Thoracic aorta (tissue), 2 donors: ENCODE results near the gene SRF. TPM values are rescaled to one million over a fixed set of nuclear protein-coding genes. Genes with fewer than 3 reads are reported as not detected.

Experiments used
- ATAC-seq: fragments of 150-250 bp; one replicate; pipeline ENCODE4 v1.8.0; 2017; ENCODE audit warnings: low read depth; ENCODE audit not compliant: insufficient number of reproducible peaks, low FRiP score
- DNase-seq: peaks from one replicate; pipeline ENCODE4 v3.0.0-alpha.2; 2020; ENCODE audit warnings: low spot score
- H3K27ac ChIP-seq, 2 donors: fragments of 200-600 bp; sonication (generic); 1 replicate in 1 of 2; 2 replicates in 1 of 2; pipeline ENCODE4 v1.5.1; 2016; ENCODE audit warnings: mild to moderate bottlenecking in 2 of 2, moderate library complexity in 2 of 2
- H3K27me3 ChIP-seq: fragments of 200-600 bp; sonication (generic); replicated peaks from 2 replicates; pipeline ENCODE4 v1.6.0; 2016; ENCODE audit warnings: mild to moderate bottlenecking; ENCODE audit not compliant: insufficient read depth
- H3K36me3 ChIP-seq: fragments of 200-600 bp; sonication (generic); one replicate; pipeline ENCODE4 v1.5.1; 2016
- H3K4me1 ChIP-seq, 2 donors: fragments of 200-600 bp; sonication (generic); 1 replicate in 1 of 2; 2 replicates in 1 of 2; pipeline versions ENCODE4 v1.5.1 to v1.6.0; 2016; ENCODE audit warnings: low read depth in 2 of 2, mild to moderate bottlenecking in 1 of 2; ENCODE audit not compliant: control insufficient read depth in 1 of 2
- H3K4me3 ChIP-seq: fragments of 200-600 bp; sonication (generic); 2 replicates; pipeline ENCODE4 v1.5.1; 2016; ENCODE audit warnings: mild to moderate bottlenecking
- H3K9me3 ChIP-seq: fragments of 200-600 bp; sonication (generic); 2 replicates; pipeline ENCODE4 v1.5.1; 2016
- total RNA-seq, 2 donors: library from RNA; depleted of rRNA; stranded (reverse); fragments of >200 nt; gene quantifications; one replicate each; pipeline versions ENCODE4 v1.1.0 to v1.2.3, GENCODE V29; 2016
- TF ChIP-seq, protein P1 (sequence below): fragments of 200-600 bp; sonication (generic); IDR thresholded peaks from one replicate; pipeline ENCODE4 v1.5.1; 2019; ENCODE audit warnings: antibody characterized with exemption

The SRF gene
- total RNA-seq, 2 donors from 2014 or later = 79.5 to 99.0 TPM

DNA sequence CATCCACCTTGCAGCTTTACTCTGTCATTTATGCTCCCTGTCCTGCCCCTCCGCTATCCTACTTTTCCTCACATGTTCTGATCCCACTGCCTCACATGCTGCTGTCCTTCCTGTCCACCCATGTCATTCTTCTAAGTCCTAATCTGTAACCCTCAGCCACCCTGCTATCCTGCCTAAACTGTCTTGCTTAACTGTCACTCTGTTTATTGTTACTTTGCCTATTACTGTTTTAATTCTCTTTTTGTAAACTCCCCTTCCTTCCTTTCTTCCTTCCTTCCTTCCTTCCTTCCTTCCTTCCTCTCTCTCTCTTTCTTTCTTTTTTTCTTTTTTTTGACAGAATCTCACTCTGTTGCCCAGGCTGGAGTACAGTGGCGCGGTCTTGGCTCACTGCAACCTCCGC lies 12.4 kb downstream of the SRF start:
- Histone ChIP-seq H3K27me3 (no peaks in the 10 kb centered on the region), H3K4me3 (no peak overlapping the region), H3K4me1 (peaks cover 3 to 30% of the 10 kb centered on the region in 2 donors), H3K36me3 (peaks cover 56% of the 10 kb centered on the region), H3K9me3 (no peaks in the 10 kb centered on the region), H3K27ac (no peak overlapping the region)
- TF ChIP-seq, protein P1, sequence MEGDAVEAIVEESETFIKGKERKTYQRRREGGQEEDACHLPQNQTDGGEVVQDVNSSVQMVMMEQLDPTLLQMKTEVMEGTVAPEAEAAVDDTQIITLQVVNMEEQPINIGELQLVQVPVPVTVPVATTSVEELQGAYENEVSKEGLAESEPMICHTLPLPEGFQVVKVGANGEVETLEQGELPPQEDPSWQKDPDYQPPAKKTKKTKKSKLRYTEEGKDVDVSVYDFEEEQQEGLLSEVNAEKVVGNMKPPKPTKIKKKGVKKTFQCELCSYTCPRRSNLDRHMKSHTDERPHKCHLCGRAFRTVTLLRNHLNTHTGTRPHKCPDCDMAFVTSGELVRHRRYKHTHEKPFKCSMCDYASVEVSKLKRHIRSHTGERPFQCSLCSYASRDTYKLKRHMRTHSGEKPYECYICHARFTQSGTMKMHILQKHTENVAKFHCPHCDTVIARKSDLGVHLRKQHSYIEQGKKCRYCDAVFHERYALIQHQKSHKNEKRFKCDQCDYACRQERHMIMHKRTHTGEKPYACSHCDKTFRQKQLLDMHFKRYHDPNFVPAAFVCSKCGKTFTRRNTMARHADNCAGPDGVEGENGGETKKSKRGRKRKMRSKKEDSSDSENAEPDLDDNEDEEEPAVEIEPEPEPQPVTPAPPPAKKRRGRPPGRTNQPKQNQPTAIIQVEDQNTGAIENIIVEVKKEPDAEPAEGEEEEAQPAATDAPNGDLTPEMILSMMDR = no peak
- ATAC-seq = no peak
- no peak for DNase-seq

GRCh38 chr6:43184268-43184985 lies 13.4 kb downstream of the SRF start:
- Histone ChIP-seq H3K9me3 (no peaks in the 10 kb centered on the region), H3K27me3 (no peaks in the 10 kb centered on the region), H3K27ac (no peak overlapping the region), H3K4me1 (peaks cover 3 to 30% of the 10 kb centered on the region in 2 donors), H3K4me3 (no peak overlapping the region), H3K36me3 (peaks cover 47% of the 10 kb centered on the region)
- TF ChIP-seq, protein P1 = no peak
- ATAC-seq (no peak), DNase-seq (no peak)

DNA sequence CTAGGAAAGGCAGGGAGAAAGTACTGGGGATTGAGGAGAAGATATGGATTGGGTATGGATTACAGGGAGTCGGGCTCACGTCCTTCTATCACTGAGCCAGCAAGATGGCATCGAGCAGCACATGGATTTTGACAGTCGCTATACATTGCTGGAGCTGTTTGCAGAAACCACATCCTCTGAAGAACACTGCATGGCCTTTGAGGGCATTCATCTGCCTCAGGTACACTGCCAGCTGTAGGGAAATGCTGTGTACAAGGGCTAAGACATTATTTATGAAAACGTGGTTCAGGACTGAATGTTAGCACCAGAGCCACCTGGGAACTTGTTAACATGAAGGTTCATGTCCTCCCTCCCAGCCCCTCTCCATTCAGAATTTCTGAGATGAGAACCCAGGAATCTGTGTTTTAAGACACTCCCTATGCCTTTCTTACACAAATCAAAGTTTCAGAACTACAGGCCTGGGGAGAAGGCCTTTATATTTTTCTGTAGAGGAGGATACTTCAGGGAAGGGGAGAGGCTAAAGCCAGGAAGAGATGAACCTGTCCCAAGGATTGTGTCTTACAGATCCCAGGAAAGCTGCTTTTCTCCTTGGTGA lies 14.4 kb downstream of the SRF start:
- no peak overlapping the region for H3K4me3 ChIP-seq
- TF ChIP-seq, protein P1 = no peak
- H3K36me3 ChIP-seq = peaks cover 44% of the 10 kb centered on the region
- H3K27ac ChIP-seq = no peak overlapping the region
- ATAC-seq = no peak
- no peak for DNase-seq
- no peaks in the 10 kb centered on the region for H3K27me3 ChIP-seq
- peaks cover 3 to 30% of the 10 kb centered on the region in 2 donors for H3K4me1 ChIP-seq
- H3K9me3 ChIP-seq = no peaks in the 10 kb centered on the region

- Histone ChIP-seq H3K4me1 (peaks cover 3 to 30% of the 10 kb centered on the region in 2 donors), H3K27ac (no peak overlapping the region), H3K4me3 (no peak overlapping the region), H3K36me3 (peaks cover 44% of the 10 kb centered on the region), H3K27me3 (no peaks in the 10 kb centered on the region), H3K9me3 (no peaks in the 10 kb centered on the region)
- no peak for ATAC-seq
- DNase-seq = no peak
- TF ChIP-seq, protein P1 = no peak
Observed at GRCh38 chr6:43186019-43186418, 14.9 kb downstream of the SRF start.

GRCh38 chr6:43186706-43187105 lies 15.6 kb downstream of the SRF start:
- Histone ChIP-seq H3K9me3 (no peaks in the 10 kb centered on the region), H3K4me3 (no peak overlapping the region), H3K27me3 (no peaks in the 10 kb centered on the region), H3K4me1 (peaks cover 0 to 24% of the 10 kb centered on the region in 2 donors), H3K36me3 (peaks cover 44% of the 10 kb centered on the region), H3K27ac (no peak overlapping the region)
- ATAC-seq (no peak), DNase-seq (no peak)
- TF ChIP-seq, protein P1 = no peak
